ENCODE data around the gene RTP2.

- TF ChIP-seq ESRRG (CRISPR knock-in tag; IDR thresholded peaks at IDR 0.05) = no peak
- TF ChIP-seq SNAI2 (CRISPR knock-in tag; IDR thresholded peaks at IDR 0.05) = no peak
- no peak for TF ChIP-seq TOX (CRISPR knock-in tag; IDR thresholded peaks at IDR 0.05; ENCODE audit: borderline replicate concordance)
- TF ChIP-seq ZNF70 (CRISPR knock-in tag; IDR thresholded peaks at IDR 0.05) = no peak
- TF ChIP-seq, protein P1, sequence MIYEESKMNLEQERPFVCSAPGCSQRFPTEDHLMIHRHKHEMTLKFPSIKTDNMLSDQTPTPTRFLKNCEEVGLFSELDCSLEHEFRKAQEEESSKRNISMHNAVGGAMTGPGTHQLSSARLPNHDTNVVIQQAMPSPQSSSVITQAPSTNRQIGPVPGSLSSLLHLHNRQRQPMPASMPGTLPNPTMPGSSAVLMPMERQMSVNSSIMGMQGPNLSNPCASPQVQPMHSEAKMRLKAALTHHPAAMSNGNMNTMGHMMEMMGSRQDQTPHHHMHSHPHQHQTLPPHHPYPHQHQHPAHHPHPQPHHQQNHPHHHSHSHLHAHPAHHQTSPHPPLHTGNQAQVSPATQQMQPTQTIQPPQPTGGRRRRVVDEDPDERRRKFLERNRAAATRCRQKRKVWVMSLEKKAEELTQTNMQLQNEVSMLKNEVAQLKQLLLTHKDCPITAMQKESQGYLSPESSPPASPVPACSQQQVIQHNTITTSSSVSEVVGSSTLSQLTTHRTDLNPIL (CRISPR knock-in tag; IDR thresholded peaks at IDR 0.05; ENCODE audit: low read depth) = no peak
- no peak for TF ChIP-seq ZFP3 (CRISPR knock-in tag; IDR thresholded peaks at IDR 0.05)
Observed at GRCh38 chr3:187662848-187663409, 39.4 kb downstream of the RTP2 start.

Data from SK-N-SH treated with all-trans-retinoic acid at 6 μM for 48 hours (cell line).